HG02623 (cell line): ENCODE measurements around the gene C9orf57.
"Not testable (repeated sequence)": the region's sequence is repeated elsewhere in the genome, so short reads cannot be mapped to it uniquely, and the experiment has no call there.

ENCODE experiments used
- ATAC-seq: cut with Tn5 transposase; IDR thresholded peaks from one replicate; pipeline ENCODE4 v1.9.1; 2021; ENCODE audit warnings: moderate library complexity; ENCODE audit not compliant: unreplicated experiment

C9orf57 gene, protein sequence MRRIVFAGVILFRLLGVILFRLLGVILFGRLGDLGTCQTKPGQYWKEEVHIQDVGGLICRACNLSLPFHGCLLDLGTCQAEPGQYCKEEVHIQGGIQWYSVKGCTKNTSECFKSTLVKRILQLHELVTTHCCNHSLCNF

DNA sequence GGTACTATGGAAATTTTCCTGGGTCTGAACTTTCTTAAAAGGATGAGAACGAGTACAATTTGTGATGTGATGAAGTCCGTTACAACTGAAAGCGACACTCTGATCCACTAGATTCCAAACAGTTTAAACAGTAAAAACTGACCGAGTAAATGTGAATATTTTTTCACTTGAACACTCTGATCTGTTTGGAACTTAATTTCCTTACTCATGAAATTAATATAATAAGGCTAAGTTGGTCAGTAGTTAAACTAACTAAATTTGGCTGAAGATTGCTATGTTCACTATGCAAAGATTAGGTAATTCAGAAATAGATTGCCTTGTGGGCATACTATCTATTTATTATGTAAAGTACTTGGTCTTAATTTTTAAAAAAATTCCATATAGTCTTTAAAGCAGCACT is at the start of gene C9orf57:
C9orf57 (minus strand) TSS at position 101 of the 400 bp plus-strand sequence. CDS start 1,282 bp downstream, outside the sequence.
- no peak for ATAC-seq

DNA sequence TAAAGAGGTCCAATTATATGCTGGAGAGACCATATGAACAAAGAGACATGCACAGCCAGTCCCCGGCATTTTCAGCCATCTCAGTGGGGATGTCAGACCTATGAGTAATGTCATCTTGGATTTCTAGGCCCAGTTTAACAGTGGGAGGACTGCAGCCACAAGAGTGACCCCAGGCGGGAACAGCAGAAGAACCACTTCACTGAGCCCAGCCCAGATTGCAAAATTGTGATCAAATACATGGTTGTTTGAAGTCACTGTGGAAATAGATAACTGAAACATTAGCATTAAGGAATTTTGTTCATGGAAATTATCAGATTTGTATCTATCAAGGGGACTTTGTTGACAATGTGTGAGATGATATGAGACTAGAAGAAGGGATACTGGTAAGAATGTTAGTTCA is 42.1 kb upstream of the C9orf57 start:
- ATAC-seq: no peak

DNA sequence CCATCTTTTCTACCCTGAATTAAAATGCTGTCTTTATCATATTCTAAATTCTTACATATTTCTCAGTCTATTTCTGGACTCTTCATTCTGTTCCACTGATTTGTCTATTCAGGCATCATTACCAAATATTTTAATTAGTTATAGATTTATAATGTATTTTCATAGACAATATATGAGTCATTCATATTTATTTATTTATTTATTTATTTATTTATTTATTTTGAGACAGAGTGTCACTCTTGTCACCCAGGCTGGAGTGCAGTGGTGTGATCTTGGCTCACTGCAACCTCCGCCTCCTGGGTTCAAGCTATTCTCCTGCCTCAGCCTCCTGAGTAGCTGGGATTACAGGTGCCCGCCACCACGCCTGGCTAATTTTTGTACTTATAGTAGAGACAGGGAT is 35.1 kb upstream of the C9orf57 start:
- ATAC-seq: not testable (repeated sequence)

DNA sequence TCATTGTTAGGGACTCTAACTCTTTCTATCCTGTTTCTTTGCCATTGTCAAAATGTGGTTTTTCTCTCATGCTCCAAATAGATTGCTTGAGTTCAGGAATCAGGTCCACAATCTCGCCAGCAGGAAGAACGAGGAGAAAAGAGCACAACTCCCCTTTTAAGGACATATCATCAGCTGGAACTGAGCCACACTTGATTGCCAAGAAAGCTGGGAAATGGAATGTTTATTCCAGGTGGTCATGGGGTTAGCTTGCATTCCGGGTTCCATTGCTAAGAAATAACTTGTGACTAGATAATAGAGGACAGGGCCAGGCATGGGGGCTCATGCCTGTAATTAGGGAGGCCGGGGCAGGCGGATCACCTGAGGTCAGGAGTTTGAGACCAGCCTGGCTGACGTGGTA is 32.4 kb upstream of the C9orf57 start:
- no peak for ATAC-seq

DNA sequence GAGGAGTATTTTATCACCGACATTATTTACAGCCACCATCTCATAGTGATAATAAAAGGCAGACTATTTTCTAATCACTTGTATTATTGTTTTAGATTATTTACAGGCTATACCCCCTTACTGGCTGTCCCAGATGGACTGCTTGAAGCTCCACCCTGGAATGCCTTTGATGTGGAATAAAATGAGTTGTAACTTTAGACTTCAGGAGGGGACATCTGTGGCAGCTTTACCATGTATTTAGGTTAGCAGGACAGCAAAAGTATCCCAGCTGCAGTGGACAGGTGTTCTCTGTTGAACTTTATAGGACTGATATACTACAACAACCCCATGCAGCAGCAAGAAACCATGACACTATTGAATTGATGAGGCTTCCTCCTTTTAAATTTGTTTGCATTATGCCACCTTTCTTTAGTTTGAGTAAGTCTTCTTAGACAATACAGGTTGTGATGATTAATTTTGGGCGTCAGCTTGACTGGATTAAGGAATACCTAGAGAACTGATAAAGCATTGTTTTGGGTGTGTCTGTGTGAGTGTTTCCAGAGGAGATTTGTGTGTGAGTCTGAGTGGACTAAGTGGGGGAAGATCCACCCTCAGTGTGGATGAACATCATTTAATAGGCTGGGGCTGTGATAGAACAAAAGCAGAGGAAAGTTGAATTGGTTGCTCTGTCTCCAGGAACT is 29.2 kb upstream of the C9orf57 start:
- ATAC-seq: no peak

DNA sequence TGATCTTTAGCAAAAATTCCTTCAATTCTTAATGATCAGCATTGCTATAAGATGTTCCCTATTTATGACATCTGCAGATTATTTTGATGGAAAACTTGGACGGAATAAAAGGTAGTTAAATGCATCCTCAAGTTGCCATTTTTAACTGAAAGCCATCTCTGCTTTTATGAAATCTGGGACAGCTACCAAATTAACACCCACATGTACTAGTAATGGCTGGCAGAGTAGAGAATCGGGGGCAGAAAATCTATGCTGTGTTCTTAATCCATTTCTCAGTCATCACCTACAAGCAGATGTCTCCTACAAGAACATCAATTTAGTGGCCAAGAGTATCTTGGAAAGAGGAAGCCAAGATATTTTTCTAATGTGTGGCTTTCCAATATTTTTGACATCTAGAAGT is 22.1 kb upstream of the C9orf57 start:
- no peak for ATAC-seq

DNA sequence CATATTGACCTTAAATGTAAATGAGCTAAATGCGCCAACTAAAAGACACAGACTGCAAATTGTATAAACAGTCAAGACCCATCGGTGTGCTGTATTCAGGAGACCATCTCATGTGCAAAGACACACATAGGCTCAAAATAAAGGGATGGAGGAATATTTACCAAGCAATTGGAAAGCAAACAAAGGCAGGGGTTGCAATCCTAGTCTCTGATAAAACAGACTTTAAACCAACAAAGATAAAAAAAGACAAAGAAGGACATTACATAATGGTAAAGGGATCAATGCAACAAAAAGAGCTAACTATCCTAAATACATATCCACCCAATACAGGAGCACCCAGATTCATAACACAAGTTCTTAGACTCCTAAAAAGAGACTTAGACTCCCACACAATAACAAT is 14.3 kb upstream of the C9orf57 start:
- not testable (repeated sequence) for ATAC-seq

DNA sequence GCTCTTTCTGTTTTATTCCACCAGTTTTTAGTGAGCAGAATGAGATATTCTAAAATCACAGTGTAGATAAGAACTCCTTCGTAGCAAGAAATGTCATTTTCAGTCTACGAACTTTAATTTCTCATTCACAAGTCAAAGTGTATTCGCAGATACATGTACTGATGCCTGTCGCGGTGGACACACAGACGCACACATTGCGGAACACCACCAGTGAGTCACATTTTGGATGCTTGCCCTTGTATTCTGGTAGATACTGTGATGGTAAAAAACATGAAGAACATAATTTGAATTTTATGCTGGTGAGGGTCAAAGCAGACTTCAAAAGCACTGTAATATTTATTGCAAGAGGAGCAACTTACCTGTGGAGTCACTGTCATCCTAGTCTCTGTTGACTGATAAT is 4.7 kb upstream of the C9orf57 start:
- no peak for ATAC-seq

DNA sequence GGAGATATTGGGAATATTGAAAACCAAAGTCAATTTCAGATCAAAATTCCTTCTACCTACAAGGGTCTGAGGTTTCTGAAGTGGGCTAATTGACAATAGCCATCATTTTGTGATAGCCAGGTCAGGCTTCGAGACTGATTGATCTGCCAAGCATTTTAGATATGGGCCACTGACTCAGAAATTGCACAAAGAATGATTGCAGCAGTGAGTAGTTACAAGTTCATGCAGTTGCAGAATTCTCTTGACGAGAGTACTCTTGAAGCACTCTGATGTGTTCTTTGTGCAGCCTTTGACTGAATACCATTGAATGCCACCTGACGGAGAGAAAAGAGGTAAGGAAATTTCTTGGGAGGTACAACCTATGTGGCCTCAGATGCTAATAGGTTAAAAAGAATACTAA is 8.3 kb downstream of the C9orf57 start:
- ATAC-seq: no peak

DNA sequence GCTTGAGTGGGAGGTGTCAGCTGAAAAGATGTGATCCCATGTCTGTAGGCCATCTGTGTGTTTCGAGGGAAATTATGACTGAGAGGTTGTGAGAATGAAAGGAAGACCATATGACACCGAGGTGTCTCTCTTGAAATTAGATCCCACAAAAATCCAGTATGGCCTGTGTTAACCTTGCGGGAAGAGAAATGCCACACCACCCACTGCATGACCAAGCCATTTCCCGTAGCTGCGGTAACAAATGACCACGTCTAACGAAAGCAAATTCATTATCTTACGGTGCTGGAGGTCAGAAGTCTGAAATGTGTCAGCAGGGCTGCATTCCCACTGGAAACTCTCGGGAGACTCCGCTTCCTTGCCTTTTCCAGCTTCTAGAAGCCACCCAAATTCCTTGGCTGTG is 11.6 kb downstream of the C9orf57 start:
- ATAC-seq: no peak

DNA sequence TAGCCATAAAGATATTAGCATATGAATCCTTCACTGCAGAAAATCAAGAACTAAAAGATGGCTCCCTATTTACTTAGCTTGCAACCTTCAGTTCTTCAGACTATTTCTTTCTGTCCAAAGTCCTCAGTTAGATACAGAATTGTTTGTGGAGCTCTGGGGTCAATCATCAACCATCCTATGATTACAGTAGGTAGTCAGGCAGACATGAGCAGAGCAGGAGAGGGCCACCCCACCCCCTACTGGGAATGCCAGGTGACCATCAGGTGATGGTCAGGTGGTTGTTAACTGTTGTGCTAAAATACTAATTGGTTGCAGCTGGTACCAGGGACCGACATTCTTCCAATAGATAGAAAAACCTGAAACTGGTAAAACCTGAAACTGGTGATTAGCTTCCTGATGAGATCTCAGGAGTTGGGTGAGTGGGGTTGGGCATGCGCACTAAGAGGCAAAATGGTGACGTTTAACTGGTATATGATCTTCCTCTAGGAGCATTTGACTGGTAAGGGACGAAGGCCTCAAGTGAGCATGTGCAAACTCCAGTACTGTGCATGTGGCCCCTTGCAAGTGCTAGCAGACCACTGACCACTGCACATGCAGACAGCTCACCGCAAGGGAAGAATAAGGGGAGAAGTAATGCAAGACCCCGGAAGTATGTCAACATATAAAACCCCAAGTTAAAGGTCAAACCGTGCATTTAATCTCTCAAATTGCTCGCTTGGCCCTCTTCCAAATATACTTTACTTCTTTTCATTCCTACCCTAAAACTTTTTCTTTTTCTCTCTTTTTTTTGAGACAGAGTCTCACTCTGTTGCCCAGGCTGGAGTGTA is 13.6 kb downstream of the C9orf57 start:
- no peak for ATAC-seq

DNA sequence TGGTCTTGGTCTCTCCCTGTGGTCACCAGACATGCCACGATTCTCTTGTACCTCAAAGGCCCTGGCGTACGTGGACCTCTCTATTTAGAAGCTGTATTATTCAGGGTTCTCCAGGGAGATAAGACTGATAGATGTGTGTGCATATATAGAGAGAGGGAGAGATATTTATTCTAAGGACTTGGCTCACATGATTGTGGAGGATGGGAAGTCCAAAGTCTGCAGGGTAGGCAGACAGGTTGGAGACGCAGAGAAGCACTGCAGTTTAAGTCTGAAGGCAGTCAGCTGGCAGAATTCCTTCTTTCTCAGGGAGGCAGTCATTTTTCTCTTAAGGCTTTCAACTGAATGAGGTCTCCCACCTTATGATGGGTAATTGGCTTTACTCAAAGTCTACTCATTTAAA is 16.3 kb downstream of the C9orf57 start:
- no peak for ATAC-seq

DNA sequence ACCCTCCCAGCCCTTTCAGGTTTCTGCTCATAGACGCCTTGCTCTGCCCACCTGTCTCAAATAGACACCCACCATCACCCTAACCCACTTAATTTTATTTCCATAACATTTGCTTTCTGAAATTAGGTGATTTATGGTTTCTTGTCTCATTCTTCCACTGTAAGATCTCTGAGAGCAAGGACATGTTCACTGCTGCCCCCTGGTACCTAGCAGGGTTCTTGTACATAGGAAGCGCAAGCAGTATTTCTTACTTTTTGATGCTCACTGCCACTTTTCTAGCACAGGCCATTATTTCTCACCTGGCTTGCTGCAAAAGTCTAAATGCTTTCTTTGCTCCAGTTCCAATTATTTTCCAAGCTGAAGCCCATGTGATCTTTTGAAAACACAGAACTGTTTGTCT is 16.8 kb downstream of the C9orf57 start:
- ATAC-seq: no peak

DNA sequence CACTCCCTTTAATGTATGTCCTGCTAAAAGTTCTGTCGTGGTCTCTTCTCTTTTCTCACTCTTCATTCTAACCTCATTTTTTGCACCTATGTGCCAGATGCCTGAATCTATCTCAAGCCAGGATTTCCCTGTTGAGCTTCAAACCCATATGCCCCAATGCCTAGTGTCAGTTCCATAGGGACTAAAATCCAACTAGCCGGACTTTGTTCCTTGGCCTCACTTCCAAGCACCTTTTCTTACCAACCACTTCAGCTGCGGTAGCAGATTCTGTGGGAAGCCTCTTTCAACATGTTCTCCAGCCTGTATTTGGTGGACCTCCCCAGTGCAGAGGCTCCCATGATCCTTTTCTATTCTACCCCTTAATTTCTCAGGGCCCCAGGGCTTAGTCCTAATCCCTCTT is 17.5 kb downstream of the C9orf57 start:
- ATAC-seq: no peak

DNA sequence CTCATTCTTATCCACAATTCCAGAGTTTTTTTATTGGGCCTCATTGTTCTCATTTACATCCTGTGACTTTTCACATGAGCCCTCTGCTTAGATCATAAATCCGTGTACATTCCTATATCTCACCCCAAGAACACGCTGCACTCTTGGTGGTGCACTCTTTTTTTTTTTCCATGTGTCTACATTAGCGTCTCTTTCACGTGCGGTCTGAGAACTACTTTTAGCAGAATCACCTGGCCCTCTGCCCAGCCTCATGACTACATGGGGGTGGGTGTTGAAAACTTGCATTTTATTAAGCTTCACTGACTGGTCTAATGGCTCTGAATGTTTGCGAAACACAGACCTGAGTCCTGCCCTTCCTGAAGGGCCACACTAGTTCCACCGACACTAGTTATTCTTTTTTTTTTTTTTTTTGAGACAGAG is 18.6 kb downstream of the C9orf57 start:
- no peak for ATAC-seq

DNA sequence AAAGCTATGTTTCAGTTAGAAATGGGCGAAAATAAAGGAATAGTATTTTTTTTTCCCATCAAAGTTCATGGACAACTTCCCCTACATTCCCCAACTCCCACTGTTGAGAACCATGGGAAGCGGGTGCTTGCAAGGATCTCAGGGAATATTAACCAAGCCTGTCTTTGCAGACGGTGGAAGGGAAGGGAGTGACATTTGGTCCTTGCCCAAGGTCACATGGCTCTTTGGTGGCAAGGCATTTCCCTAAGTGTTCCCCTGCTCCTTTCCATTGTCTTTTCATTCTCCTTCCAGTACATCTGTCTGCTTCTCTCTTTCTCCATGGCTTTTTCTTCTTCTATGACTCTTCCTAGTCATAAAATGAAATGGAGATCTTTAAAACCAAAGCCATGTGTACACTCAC is 19.0 kb downstream of the C9orf57 start:
- ATAC-seq: no peak

DNA sequence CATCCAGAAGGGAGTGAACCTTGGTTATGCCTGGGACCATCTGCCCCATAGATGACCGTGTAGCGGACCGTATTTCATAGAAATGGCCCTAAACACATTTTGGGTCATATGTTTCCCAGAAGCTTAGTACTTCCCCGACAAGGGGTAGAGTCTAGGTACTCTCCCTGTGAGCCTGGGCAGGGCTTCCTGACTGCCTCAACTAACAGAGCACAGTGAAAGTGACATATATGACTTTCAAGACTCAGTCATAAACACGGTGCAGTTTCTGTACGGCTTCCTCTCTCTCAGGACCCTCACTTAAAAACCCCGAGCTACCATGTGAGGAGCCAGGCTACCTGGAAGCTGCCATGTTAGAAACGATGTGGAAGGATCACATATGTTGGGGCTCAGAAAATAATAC is 20.9 kb downstream of the C9orf57 start:
- no peak for ATAC-seq

DNA sequence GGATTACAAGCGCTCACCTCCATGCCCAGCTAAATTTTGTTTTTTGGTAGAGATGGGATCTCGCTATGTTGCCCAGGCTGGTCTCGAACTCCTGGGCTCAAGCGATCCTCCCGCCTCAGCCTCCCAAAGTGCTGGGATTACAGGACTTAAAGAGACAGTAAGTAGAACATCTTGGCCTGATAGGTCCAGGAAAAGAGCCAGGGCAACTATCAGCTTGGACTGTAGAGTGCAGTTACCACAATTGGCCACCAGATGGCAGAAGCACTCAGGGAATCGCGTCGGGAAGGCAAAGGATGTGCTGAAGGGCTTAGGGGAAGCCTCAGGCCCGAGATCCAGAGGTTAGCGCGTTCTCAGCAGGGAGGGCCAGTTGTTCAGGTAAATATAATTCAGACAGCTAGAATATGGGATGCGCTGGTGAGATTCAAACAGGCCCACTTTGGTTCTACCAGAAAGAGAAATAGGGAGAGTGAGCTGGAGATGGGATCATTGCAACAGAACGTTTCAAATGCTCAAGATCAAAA is 21.5 kb downstream of the C9orf57 start:
- peak; percentile 80 for ATAC-seq

DNA sequence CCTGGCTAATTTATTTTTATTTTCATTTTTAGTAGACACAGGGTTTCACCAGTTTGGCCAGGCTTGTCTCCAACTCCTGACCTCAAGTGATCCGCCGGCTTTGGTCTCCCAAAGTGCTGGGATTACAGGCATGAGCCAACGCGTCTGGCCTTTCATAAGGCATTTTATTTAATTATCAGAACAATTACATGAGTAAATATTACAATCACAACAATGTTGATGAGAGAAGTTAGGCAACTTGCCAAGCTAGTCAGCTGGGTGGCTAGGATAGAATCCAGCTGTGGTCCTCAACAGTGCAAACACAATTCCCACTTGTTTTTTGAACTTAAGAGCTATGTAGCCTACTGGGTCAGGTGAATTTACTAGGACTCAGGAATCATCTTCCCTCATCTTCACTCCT is 22.0 kb downstream of the C9orf57 start:
- ATAC-seq: no peak

DNA sequence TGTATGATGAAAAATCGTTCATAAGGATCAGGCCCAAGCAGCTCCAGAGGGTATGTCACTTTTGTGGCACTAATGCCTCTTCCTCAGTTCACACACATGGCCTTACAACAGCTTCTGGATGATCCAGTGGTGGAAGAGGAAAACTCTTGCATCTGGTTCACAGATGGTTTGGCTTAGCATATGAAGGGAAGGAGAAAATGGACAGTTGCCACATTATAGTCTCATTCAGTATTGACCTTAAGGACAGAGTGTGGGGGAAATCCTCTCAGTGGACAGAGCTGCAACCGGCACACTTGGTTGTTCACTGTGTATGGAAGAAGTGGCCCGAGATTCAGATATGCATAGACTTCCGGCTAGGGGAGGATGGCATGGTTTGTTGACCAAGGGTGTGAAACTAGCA is 22.8 kb downstream of the C9orf57 start:
- ATAC-seq: no peak

DNA sequence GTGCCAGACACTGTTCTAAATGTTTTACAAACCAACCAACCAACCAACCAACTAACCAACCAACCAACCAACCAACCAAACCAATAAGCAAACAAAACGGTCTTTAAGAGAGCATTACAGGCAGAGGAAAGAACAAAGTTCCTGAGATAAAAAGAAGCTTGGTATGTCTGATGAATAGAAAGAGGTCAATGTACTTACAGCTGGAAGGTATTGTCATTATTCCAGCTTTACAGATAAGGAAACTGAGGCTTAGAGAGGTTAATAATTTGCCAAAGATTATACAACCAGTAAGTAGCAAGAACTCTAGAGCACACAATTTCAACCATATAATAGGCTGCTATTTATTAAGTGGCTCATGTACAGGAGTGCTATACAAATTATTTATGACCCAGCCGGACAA is 29.6 kb downstream of the C9orf57 start:
- ATAC-seq: no peak

DNA sequence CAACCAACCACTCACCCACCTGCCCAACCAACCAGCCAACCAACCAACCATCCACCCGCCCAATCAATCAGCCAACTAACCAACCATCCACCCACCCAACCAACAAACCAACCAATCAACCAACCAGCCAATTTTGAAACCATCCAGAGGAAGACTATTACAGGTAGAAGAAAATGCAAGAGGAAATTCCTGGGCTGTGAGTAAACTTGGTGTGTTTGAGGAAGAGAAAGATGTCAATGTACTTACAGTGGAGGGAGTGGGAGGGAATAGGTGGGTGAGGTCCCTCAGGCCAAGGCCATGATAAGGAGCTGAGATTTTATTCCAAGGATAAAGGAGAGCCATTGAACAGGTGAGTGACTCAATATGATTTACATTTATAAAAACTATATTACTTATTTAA is 30.4 kb downstream of the C9orf57 start:
- ATAC-seq: no peak
